Measurements from ENCODE around the gene SDK1.

Gene SDK1

DNA sequence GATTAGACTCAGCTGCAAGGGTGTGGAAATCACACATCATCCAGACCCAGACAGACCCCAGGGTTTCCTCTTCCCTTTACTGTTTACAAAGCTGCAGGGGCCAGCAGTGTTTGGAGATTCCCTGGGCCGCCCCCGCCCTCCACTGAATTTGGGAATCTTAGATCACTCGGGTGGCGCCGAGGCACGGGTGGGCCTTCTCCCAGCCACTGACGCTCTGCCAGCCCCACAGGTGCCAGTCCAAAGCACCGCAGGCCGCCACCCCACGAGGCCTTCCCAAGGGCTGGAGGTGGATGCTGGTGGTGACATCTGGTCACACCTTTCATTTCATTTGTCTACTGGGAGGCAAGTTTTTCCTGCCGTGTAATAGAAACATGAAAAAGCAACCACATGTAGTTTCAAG, 941.7 kb downstream of the SDK1 start:
- no peaks in the 10 kb centered on the region for H3K27me3 ChIP-seq
- no peaks in the 10 kb centered on the region; the same call in 1 of the 2 replicates for H3K9me3 ChIP-seq
- no peak for DNase-seq
- TF ChIP-seq, protein P1, sequence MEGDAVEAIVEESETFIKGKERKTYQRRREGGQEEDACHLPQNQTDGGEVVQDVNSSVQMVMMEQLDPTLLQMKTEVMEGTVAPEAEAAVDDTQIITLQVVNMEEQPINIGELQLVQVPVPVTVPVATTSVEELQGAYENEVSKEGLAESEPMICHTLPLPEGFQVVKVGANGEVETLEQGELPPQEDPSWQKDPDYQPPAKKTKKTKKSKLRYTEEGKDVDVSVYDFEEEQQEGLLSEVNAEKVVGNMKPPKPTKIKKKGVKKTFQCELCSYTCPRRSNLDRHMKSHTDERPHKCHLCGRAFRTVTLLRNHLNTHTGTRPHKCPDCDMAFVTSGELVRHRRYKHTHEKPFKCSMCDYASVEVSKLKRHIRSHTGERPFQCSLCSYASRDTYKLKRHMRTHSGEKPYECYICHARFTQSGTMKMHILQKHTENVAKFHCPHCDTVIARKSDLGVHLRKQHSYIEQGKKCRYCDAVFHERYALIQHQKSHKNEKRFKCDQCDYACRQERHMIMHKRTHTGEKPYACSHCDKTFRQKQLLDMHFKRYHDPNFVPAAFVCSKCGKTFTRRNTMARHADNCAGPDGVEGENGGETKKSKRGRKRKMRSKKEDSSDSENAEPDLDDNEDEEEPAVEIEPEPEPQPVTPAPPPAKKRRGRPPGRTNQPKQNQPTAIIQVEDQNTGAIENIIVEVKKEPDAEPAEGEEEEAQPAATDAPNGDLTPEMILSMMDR (IDR thresholded peaks at IDR 0.05; ENCODE audit: low read depth, low read length), result no peak
- no peaks in the 10 kb centered on the region for H3K36me3 ChIP-seq
- no peak overlapping the region for H3K4me3 ChIP-seq (ENCODE audit: low read depth, low read length)
- no peaks in the 10 kb centered on the region for H3K4me1 ChIP-seq

GRCh38 chr7:4244041-4244440, 943.0 kb downstream of the SDK1 start:
- no peaks in the 10 kb centered on the region; the same call in 1 of the 2 replicates for H3K9me3 ChIP-seq

DNA sequence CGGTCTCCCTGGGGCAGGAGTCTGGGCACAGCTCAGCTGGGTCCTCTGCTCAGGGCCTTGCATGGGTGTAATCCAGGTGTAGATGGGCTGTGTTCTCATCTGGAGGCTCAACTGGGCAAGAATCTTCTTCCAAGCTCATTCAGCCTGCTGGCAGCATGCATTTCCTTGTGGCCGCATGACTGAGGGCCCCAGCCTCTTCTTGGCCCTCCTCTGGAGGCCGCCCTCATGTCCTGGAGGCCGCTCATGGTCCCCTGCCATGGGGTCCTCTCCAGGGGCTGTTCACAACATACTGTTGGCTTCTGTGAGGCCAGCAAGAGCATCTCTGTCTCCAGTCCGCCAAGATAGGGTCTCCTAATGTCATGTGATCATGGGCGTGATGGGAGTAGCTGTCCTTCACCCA, 943.6 kb downstream of the SDK1 start:
- Histone ChIP-seq H3K4me3 (ENCODE audit: low read depth, low read length) (no peak overlapping the region), H3K27me3 (no peaks in the 10 kb centered on the region), H3K4me1 (no peaks in the 10 kb centered on the region), H3K36me3 (no peaks in the 10 kb centered on the region), H3K9me3 (no peaks in the 10 kb centered on the region; the same call in 1 of the 2 replicates)
- DNase-seq, result no peak
- TF ChIP-seq, protein P1 (IDR thresholded peaks at IDR 0.05; ENCODE audit: low read depth, low read length), result no peak

More at GRCh38 chr7:4244041-4244440, 943.0 kb downstream of the SDK1 start:
- no peaks in the 10 kb centered on the region for H3K36me3 ChIP-seq
- DNase-seq, result no peak
- H3K4me1 ChIP-seq, result no peaks in the 10 kb centered on the region
- TF ChIP-seq, protein P1 (IDR thresholded peaks at IDR 0.05; ENCODE audit: low read depth, low read length), result no peak
- H3K27me3 ChIP-seq, result no peaks in the 10 kb centered on the region
- no peak overlapping the region for H3K4me3 ChIP-seq (ENCODE audit: low read depth, low read length)

DNA sequence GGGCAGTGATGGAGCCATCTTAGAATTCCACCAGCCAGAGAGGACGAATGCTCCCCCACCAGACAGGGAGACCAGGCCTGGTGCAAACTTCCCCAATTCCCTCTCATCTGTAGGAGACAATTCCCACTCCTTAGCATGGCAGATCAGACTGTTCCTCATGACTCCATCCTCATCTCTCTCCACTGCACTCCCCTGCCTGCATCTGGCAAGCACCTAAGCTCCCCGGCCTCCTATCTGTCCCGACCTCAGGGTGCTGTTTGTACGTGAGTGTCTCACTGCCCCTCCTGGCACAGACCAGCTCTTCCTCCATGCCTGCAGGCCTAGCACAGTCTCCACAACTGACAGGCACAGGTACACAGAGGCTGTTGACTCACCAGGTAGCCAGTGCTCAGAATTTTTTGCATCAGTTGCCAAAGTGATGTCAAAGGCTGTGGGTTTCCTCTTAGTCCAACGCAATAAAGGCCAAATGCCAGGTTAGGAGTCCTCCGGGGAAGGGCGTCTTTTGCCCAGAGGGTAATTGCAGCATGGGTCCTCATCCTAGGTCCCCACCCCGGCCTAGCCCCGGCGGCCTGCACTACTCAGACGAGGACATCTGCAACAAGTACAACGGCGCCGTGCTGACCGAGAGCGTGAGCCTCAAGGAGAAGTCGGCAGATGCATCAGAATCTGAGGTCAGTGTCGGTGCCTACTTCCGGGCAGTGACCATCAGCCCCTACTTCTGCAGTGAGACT, 944.2 kb downstream of the SDK1 start:
- Histone ChIP-seq H3K4me3 (ENCODE audit: low read depth, low read length) (no peak overlapping the region), H3K27me3 (no peaks in the 10 kb centered on the region), H3K9me3 (no peaks in the 10 kb centered on the region; the same call in 1 of the 2 replicates), H3K36me3 (no peaks in the 10 kb centered on the region), H3K4me1 (no peaks in the 10 kb centered on the region)
- no peak for DNase-seq
- TF ChIP-seq, protein P1 (IDR thresholded peaks at IDR 0.05; ENCODE audit: low read depth, low read length), result no peak

DNA sequence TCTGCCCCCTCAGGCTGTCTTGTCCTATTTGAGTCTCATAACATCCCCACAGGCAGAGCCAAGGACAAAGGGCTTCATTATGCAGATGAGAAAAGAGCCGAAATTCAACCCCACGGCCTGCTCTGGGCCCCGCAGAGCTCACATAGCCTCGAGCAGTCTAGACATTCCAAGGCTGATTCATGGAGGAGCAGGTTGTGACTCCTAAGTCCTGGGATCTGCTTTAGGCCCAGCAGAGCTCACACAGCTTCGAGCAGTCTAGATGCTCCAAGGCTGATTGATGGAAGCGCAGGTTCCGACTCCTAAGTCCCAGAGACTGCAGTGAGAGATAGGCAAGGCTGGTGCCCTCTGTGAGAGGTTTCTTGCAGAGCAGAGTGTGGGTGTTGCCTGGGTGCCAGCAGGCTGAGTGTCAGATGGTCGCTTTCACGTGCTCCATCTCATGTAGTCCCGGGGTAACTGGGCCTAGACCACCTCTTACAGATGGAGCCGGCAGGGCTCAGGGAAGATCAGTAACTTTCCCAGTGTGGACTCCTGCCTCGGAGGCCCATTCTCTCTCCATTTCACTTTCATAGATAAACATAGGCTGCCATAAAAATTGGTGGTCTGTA, 944.9 kb downstream of the SDK1 start:
- H3K4me1 ChIP-seq, result no peaks in the 10 kb centered on the region
- TF ChIP-seq, protein P1 (IDR thresholded peaks at IDR 0.05; ENCODE audit: low read depth, low read length), result no peak
- H3K4me3 ChIP-seq (ENCODE audit: low read depth, low read length), result no peak overlapping the region
- H3K9me3 ChIP-seq, result no peaks in the 10 kb centered on the region; the same call in 1 of the 2 replicates
- H3K36me3 ChIP-seq, result no peaks in the 10 kb centered on the region
- no peak for DNase-seq
- no peaks in the 10 kb centered on the region for H3K27me3 ChIP-seq

- TF ChIP-seq, protein P1 (IDR thresholded peaks at IDR 0.05; ENCODE audit: low read depth, low read length), result no peak
- Histone ChIP-seq H3K4me1 (no peaks in the 10 kb centered on the region), H3K27me3 (no peaks in the 10 kb centered on the region), H3K4me3 (ENCODE audit: low read depth, low read length) (no peak overlapping the region), H3K36me3 (no peaks in the 10 kb centered on the region), H3K9me3 (no peaks in the 10 kb centered on the region; the same call in 1 of the 2 replicates)
- no peak for DNase-seq
These were observed 945.5 kb downstream of the SDK1 start for GRCh38 chr7:4246536-4246935.
